Loucy (cell line): ENCODE measurements around the gene PKHD1.

Source experiments
- H2AFZ ChIP-seq: fragments of 200-600 bp; sonication (generic); 2 replicates; pipeline ENCODE4 v1.6.0; 2016; ENCODE audit warnings: antibody characterized with exemption, mild to moderate bottlenecking, low read length, moderate library complexity
- H3F3A ChIP-seq: fragments of 200-600 bp; 2 replicates; pipeline ENCODE4 v1.6.0; 2016; ENCODE audit warnings: antibody characterized with exemption, low read depth, mild to moderate bottlenecking
- H3K27me3 ChIP-seq: fragments of 200-600 bp; sonication (generic); 2 replicates; pipeline ENCODE4 v1.6.1; 2014; ENCODE audit warnings: low read length, mild to moderate bottlenecking; ENCODE audit not compliant: insufficient read depth, poor library complexity, severe bottlenecking
- H3K36me3 ChIP-seq: fragments of 200-600 bp; sonication (generic); 2 replicates; pipeline ENCODE4 v1.6.1; 2016; ENCODE audit warnings: low read length; ENCODE audit not compliant: insufficient read depth
- H3K4me1 ChIP-seq: fragments of 200-600 bp; sonication (generic); 2 replicates; pipeline ENCODE4 v1.5.1; 2014; ENCODE audit warnings: low read length, mild to moderate bottlenecking; ENCODE audit not compliant: insufficient read depth, poor library complexity, severe bottlenecking
- H3K4me2 ChIP-seq: fragments of 200-600 bp; sonication (generic); 2 replicates; pipeline ENCODE4 v1.6.0; 2014; ENCODE audit warnings: antibody characterized with exemption, low read length, low read depth, mild to moderate bottlenecking; ENCODE audit not compliant: poor library complexity, severe bottlenecking
- H3K4me3 ChIP-seq: fragments of 200-600 bp; sonication (generic); 2 replicates; pipeline ENCODE4 v1.5.1; 2014; ENCODE audit warnings: low read length, mild to moderate bottlenecking, mixed read lengths; ENCODE audit not compliant: poor library complexity, severe bottlenecking
- H3K79me2 ChIP-seq: fragments of 200-600 bp; sonication (generic); 2 replicates; pipeline ENCODE4 v1.6.1; 2014; ENCODE audit warnings: low read length; ENCODE audit not compliant: insufficient read depth
- H3K9ac ChIP-seq: fragments of 200-600 bp; sonication (generic); 2 replicates; pipeline ENCODE4 v1.6.0; 2014; ENCODE audit warnings: mild to moderate bottlenecking, low read depth, low read length, moderate library complexity; ENCODE audit not compliant: poor library complexity, severe bottlenecking
- H3K9me2 ChIP-seq: fragments of 200-600 bp; sonication (generic); replicated peaks from 2 replicates; pipeline ENCODE4 v1.6.1; 2016; ENCODE audit warnings: low read depth, low read length, mixed read lengths
- H3K9me3 ChIP-seq: fragments of 200-600 bp; sonication (generic); 2 replicates; pipeline ENCODE4 v1.6.1; 2014; ENCODE audit warnings: mild to moderate bottlenecking, antibody characterized with exemption, low read length, low read depth; ENCODE audit not compliant: insufficient read depth
- H4K20me1 ChIP-seq: fragments of 200-600 bp; sonication (generic); 2 replicates; pipeline ENCODE4 v1.6.0; 2014; ENCODE audit warnings: antibody characterized with exemption, low read length, mild to moderate bottlenecking; ENCODE audit not compliant: insufficient read depth, poor library complexity, severe bottlenecking
- EZH2phosphoT487 ChIP-seq: fragments of 200-600 bp; IDR thresholded peaks from 2 replicates; pipeline ENCODE4 v1.6.1; 2018; ENCODE audit warnings: antibody characterized with exemption, mild to moderate bottlenecking, moderate library complexity, borderline replicate concordance
- TF ChIP-seq, protein P1 (sequence below): fragments of 200-600 bp; sonication (generic); conservative IDR thresholded peaks from 2 replicates; pipeline ENCODE4 v1.5.1; 2014; ENCODE audit warnings: mild to moderate bottlenecking, antibody characterized with exemption, low read length

PKHD1 gene

DNA sequence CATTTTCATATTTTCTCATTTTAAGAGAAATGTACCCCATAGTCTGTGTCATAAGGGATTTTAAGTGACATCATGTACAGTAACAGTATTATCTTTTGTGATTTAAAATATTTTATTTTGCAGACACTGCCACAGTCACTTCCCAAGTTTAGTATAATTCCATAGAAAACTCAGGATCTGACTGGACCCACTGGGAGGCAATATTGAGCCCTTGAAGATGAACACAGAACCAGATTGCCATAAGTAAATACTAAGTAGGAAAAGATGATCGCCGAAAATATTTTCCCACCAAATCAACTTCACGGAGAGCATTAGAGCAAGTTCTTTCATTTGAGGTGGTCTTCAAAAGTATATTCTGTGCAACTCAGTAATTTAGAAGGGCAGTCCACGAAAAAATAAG is 17.6 kb upstream of the PKHD1 start:
- Histone ChIP-seq H3K27me3 (no peaks in the 10 kb centered on the region), H4K20me1 (no peaks in the 10 kb centered on the region), H3K36me3 (no peaks in the 10 kb centered on the region), H3K4me3 (no peak overlapping the region), H3K9me3 (no peaks in the 10 kb centered on the region), H3K79me2 (no peaks in the 10 kb centered on the region), H3F3A (no peaks in the 10 kb centered on the region), H3K9me2 (no peaks in the 10 kb centered on the region), H2AFZ (no peak overlapping the region), H3K4me2 (no peak overlapping the region), H3K4me1 (peaks cover 14% of the 10 kb centered on the region), H3K9ac (no peak overlapping the region)
- TF ChIP-seq EZH2phosphoT487 = no peak
- TF ChIP-seq, protein P1, sequence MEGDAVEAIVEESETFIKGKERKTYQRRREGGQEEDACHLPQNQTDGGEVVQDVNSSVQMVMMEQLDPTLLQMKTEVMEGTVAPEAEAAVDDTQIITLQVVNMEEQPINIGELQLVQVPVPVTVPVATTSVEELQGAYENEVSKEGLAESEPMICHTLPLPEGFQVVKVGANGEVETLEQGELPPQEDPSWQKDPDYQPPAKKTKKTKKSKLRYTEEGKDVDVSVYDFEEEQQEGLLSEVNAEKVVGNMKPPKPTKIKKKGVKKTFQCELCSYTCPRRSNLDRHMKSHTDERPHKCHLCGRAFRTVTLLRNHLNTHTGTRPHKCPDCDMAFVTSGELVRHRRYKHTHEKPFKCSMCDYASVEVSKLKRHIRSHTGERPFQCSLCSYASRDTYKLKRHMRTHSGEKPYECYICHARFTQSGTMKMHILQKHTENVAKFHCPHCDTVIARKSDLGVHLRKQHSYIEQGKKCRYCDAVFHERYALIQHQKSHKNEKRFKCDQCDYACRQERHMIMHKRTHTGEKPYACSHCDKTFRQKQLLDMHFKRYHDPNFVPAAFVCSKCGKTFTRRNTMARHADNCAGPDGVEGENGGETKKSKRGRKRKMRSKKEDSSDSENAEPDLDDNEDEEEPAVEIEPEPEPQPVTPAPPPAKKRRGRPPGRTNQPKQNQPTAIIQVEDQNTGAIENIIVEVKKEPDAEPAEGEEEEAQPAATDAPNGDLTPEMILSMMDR = no peak

GRCh38 chr6:52103623-52104022 is 16.2 kb upstream of the PKHD1 start:
- no peaks in the 10 kb centered on the region for H3K27me3 ChIP-seq

DNA sequence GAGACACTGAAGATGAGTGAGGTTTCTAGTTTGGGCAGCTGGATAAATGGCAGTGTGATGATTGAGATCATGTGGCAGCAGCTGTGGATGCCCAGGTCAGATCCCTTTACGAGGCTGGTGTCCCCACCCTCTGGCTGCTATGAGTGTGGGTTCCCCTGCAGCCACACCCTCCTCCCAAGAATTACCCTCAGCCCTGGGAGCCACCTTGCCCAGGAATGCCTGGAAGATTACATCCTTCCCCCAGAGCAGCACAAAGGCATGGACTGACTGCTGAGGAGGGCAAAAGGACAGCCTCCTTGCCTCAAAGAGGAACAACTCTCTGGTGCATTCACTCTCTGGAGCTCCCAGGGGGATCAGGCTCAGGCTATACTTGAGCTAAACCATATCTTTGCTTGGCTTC is 15.0 kb upstream of the PKHD1 start:
- Histone ChIP-seq H3K9ac (no peak overlapping the region), H4K20me1 (no peaks in the 10 kb centered on the region), H3K4me2 (peak overlapping the region; percentile 5), H3K9me2 (no peaks in the 10 kb centered on the region), H3K4me3 (no peak overlapping the region), H3F3A (no peaks in the 10 kb centered on the region), H2AFZ (no peak overlapping the region), H3K27me3 (no peaks in the 10 kb centered on the region), H3K4me1 (peaks cover 14% of the 10 kb centered on the region), H3K79me2 (no peaks in the 10 kb centered on the region), H3K9me3 (no peaks in the 10 kb centered on the region), H3K36me3 (no peaks in the 10 kb centered on the region)
- TF ChIP-seq, protein P1 = no peak
- TF ChIP-seq EZH2phosphoT487 = no peak

More at GRCh38 chr6:52103623-52104022, 16.2 kb upstream of the PKHD1 start:
- no peak overlapping the region for H3K4me3 ChIP-seq
- no peaks in the 10 kb centered on the region for H4K20me1 ChIP-seq
- no peak overlapping the region for H3K9ac ChIP-seq
- no peak for TF ChIP-seq EZH2phosphoT487
- TF ChIP-seq, protein P1 = no peak
- no peak overlapping the region for H2AFZ ChIP-seq
- H3K79me2 ChIP-seq = no peaks in the 10 kb centered on the region
- H3K9me3 ChIP-seq = no peaks in the 10 kb centered on the region
- H3F3A ChIP-seq = no peaks in the 10 kb centered on the region
- H3K4me2 ChIP-seq = no peak overlapping the region
- H3K9me2 ChIP-seq = no peaks in the 10 kb centered on the region
- H3K4me1 ChIP-seq = peaks cover 14% of the 10 kb centered on the region
- H3K36me3 ChIP-seq = no peaks in the 10 kb centered on the region
